Fibroblast of the aortic adventitia (primary cell): ENCODE measurements around the gene GIMAP2. TPM values are rescaled to one million over a fixed set of nuclear protein-coding genes. Genes with fewer than 3 reads are reported as not detected.

Experiments used
- DNase-seq: peaks from one replicate; pipeline ENCODE4 v3.0.0-alpha.2; 2010; ENCODE audit warnings: low read depth
- H3K4me3 ChIP-seq: 2 replicates; pipeline ENCODE4 v1.5.1; 2011; ENCODE audit warnings: low read depth, mild to moderate bottlenecking, control low read depth, low read length, moderate library complexity
- total RNA-seq: library from RNA; depleted of rRNA; stranded (reverse); fragments of >200 nt; gene quantifications from 2 replicates; pipeline ENCODE4 v1.2.3, GENCODE V29; 2012; ENCODE audit warnings: low replicate concordance
- TF ChIP-seq, protein P1 (sequence below): IDR thresholded peaks from 2 replicates; pipeline ENCODE4 v1.5.1; 2011; ENCODE audit warnings: mild to moderate bottlenecking, low read length, control low read depth, inconsistent platforms; ENCODE audit not compliant: insufficient read depth

The GIMAP2 gene
- total RNA-seq: 0.27 and 0.98 TPM in 2 replicates

GRCh38 chr7:150685219-150686029, at the start of gene GIMAP2:
Gene GIMAP2, plus strand, starts transcription at chr7:150685706. Its CDS starts 1,354 bp downstream, at chr7:150687060.
- TF ChIP-seq, protein P1, sequence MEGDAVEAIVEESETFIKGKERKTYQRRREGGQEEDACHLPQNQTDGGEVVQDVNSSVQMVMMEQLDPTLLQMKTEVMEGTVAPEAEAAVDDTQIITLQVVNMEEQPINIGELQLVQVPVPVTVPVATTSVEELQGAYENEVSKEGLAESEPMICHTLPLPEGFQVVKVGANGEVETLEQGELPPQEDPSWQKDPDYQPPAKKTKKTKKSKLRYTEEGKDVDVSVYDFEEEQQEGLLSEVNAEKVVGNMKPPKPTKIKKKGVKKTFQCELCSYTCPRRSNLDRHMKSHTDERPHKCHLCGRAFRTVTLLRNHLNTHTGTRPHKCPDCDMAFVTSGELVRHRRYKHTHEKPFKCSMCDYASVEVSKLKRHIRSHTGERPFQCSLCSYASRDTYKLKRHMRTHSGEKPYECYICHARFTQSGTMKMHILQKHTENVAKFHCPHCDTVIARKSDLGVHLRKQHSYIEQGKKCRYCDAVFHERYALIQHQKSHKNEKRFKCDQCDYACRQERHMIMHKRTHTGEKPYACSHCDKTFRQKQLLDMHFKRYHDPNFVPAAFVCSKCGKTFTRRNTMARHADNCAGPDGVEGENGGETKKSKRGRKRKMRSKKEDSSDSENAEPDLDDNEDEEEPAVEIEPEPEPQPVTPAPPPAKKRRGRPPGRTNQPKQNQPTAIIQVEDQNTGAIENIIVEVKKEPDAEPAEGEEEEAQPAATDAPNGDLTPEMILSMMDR: no peak
- H3K4me3 ChIP-seq: no peak within 1 kb of the TSS
- no peak for DNase-seq

DNA sequence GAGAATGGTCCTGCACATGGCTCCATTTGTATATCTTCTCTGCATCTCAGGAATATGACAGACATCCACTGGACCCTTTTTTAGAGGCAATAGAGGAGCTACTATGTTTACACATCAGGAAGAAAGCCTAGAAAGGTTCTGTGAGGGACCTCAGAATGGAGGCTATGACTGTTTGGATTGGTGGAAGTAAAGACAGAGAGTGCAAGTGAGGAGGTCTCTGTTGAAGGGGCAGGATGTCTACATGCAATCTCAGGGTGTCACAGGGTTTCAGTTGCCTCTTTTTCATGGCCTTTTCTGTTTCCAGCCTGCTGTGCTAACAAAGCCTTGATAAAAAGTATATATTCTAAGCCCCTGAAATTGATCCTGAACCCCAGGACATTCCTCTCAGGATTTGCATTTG, 43.7 kb upstream of the GIMAP2 start:
- no peak overlapping the region for H3K4me3 ChIP-seq
- no peak for DNase-seq
- TF ChIP-seq, protein P1: no peak

DNA sequence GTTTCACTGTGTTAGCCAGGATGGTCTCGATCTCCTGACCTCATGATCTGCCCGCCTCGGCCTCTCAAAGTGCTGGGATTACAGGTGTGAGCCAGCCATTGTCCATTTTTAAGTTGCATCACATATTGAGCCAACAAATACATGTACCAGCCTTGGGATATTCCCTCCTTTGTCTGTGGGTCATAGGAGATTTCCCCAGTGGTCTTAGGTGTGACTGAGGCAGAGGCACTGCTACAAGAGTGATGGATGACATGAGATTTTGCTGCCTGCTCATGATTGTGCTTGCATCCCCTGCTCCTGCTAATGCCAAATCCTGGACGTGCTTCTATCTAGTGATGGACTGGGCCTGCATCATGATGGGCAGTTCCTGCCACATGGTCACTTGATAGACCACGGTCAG, 42.6 kb upstream of the GIMAP2 start:
- H3K4me3 ChIP-seq: no peak overlapping the region
- TF ChIP-seq, protein P1: no peak
- no peak for DNase-seq

DNA sequence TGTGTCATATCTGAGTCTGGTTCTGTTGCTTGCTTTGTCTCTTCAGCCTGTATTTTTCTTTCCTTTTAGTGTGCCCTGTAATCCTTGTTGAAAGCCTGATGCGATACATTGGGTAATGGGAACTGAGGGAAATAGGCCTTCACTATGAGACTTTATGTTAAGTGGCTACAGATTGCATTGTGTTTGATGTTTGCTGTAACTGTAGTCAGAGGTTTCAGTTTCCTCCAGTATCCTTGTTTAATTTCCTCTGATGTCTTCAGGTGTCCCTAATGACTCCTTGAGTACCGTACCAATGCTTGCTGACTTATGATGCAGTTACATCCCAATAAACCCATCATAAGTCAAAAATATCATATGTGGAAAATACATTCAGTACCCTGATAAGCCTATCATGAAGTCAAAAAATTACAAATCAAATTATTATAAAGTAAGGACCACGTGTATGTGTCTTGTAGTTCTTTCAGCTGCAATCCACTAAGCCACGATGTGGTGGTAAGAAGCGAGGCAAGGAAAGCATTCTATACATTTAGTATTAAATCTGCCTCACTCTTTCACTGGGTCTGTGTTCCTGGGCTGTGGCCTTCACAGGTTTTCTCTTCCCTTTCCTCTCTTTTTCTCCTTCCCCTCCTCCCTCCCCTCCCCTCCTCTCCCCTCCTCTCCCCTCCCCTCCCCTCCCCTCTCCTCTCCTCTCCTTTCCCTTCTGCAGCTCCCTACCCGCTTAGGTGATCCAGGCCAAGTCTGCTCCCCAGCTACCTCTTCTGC, 40.1 kb upstream of the GIMAP2 start:
- no peak for DNase-seq
- TF ChIP-seq, protein P1: no peak
- no peak overlapping the region for H3K4me3 ChIP-seq

GRCh38 chr7:150648353-150649079, 37.0 kb upstream of the GIMAP2 start:
- DNase-seq: no peak
- TF ChIP-seq, protein P1: no peak
- no peak overlapping the region for H3K4me3 ChIP-seq

DNA sequence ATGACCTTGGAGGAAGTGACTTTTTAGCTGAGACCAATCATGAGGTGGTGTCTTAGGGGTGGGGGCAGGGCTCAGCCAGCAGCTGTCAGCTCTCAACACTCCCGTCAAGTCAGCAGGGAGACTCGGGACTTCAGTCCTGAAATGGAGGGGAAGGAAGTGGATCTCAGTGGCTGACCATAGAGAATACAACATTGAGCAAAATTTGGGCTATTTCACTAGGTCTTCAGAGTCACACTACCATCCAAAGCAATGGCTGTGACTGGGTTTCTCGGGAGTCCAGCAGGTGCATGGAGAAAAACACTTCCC, 36.5 kb upstream of the GIMAP2 start:
- no peak for DNase-seq
- H3K4me3 ChIP-seq: no peak overlapping the region
- TF ChIP-seq, protein P1: no peak
